NCI-H128 (cell line): ENCODE measurements around the gene TP53I13.

Source experiments
- DNase-seq: peaks from one replicate; lab custom pipeline; 2025; ENCODE audit not compliant: unreplicated experiment; lab: John Stamatoyannopoulos, UW

The TP53I13 gene

GRCh38 chr17:29566473-29567303 is 1.8 kb upstream of the TP53I13 start, which contains the start of gene ABHD15:
Gene ABHD15 (minus strand): TSS chr17:29567037. CDS start chr17:29566966, 71 bp downstream.
- DNase-seq = no peak

GRCh38 chr17:29567304-29567553 is 1.3 kb upstream of the TP53I13 start:
- DNase-seq = no peak

GRCh38 chr17:29567554-29568330 is 759 bp upstream of the TP53I13 start:
- DNase-seq = no peak

- DNase-seq = no peak
These were observed 897 bp downstream of the TP53I13 start for GRCh38 chr17:29569245-29569950.

GRCh38 chr17:29570521-29570920 is 2.0 kb downstream of the TP53I13 start:
- DNase-seq = no peak

GRCh38 chr17:29571486-29571882 is 3.0 kb downstream of the TP53I13 start:
- no peak for DNase-seq

GRCh38 chr17:29571883-29572681 is 3.6 kb downstream of the TP53I13 start:
- no peak for DNase-seq

- no peak for DNase-seq
These were observed 4.4 kb downstream of the TP53I13 start for GRCh38 chr17:29572691-29573557.

- DNase-seq = no peak
These were observed 5.0 kb downstream of the TP53I13 start for GRCh38 chr17:29573558-29573869.

GRCh38 chr17:29573871-29574731 is 5.6 kb downstream of the TP53I13 start:
- DNase-seq = no peak

- no peak for DNase-seq
These were observed 6.4 kb downstream of the TP53I13 start for GRCh38 chr17:29574732-29575510.

- DNase-seq = no peak
These were observed 7.2 kb downstream of the TP53I13 start for GRCh38 chr17:29575511-29576213.

GRCh38 chr17:29576214-29577000 is 7.9 kb downstream of the TP53I13 start:
- DNase-seq = no peak

- no peak for DNase-seq
These were observed 8.5 kb downstream of the TP53I13 start for GRCh38 chr17:29577001-29577370.

- no peak for DNase-seq
These were observed 9.1 kb downstream of the TP53I13 start for GRCh38 chr17:29577385-29578211.
